GM12801 (cell line): ENCODE results near the gene MSANTD3.

Experiments used
- TF ChIP-seq, protein P1 (sequence below): IDR thresholded peaks from one replicate; pipeline ENCODE4 v1.5.1; 2011; ENCODE audit warnings: control low read depth; ENCODE audit not compliant: insufficient read length; ENCODE audit errors: extremely low read depth

Gene MSANTD3

DNA sequence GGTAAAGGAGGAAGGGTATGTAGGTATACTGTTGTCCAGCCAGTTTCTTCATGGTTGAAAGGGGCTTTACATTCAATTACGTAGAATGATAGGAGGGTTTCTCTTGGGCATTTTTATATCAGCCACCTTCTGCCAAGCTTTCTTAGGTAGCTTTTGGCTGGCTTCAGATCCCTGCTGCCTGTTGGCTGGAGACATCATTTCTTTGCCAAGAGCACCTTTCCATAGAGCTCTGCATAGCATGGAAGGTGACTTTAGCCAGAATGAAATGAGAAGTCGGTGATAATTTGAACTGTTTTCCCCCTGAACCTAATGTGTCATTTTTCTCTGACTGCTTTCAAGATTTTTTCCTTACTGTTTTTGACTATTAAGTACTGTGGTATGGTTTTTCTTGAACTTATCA lies 72.9 kb downstream of the MSANTD3 start:
- TF ChIP-seq, protein P1, sequence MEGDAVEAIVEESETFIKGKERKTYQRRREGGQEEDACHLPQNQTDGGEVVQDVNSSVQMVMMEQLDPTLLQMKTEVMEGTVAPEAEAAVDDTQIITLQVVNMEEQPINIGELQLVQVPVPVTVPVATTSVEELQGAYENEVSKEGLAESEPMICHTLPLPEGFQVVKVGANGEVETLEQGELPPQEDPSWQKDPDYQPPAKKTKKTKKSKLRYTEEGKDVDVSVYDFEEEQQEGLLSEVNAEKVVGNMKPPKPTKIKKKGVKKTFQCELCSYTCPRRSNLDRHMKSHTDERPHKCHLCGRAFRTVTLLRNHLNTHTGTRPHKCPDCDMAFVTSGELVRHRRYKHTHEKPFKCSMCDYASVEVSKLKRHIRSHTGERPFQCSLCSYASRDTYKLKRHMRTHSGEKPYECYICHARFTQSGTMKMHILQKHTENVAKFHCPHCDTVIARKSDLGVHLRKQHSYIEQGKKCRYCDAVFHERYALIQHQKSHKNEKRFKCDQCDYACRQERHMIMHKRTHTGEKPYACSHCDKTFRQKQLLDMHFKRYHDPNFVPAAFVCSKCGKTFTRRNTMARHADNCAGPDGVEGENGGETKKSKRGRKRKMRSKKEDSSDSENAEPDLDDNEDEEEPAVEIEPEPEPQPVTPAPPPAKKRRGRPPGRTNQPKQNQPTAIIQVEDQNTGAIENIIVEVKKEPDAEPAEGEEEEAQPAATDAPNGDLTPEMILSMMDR, result no peak
